K562 (cell line): Measurements from ENCODE around the gene HYAL1. TPM values are rescaled to one million over a fixed set of nuclear protein-coding genes. Genes with fewer than 3 reads are reported as not detected.
A peak's percentile ranks its signal among the peaks of the same experiment; 100 is the strongest.

ENCODE experiments used
- ATF3 ChIP-seq, 2 experiments: fragments of 450-650 bp in 1 of 2; sonication (generic) in 1 of 2; formaldehyde crosslinking in 1 of 2; IDR thresholded peaks in 1 of 2; conservative IDR thresholded peaks in 1 of 2; 2 replicates each; pipeline versions ENCODE4 v1.6.1 to v1.8.1; 2016 to 2023; ENCODE audit warnings: mild to moderate bottlenecking in 2 of 2, moderate library complexity in 2 of 2, inconsistent platforms in 1 of 2, missing genetic modification reagents in 1 of 2
- COPS2 ChIP-seq: fragments of 450-650 bp; conservative IDR thresholded peaks from 2 replicates; pipeline ENCODE4 v1.6.1; 2016; ENCODE audit warnings: mild to moderate bottlenecking, moderate library complexity
- CTBP1 ChIP-seq: fragments of 450-650 bp; IDR thresholded peaks from 2 replicates; pipeline ENCODE4 v1.6.1; 2016; ENCODE audit warnings: borderline replicate concordance
- ELF2 ChIP-seq: fragments of 250-450 bp; sonication (Bioruptor Pico); IDR thresholded peaks from 2 replicates; pipeline ENCODE4 v1.5.0; 2021; ENCODE audit warnings: mild to moderate bottlenecking
- KDM4B ChIP-seq, 2 experiments: fragments of 450-650 bp in 1 of 2; sonication (generic) in 1 of 2; IDR thresholded peaks; 2 replicates each; pipeline ENCODE4 v1.6.1; 2016 to 2017; ENCODE audit warnings: borderline replicate concordance in 2 of 2, antibody characterized with exemption in 1 of 2, low read depth in 1 of 2, mild to moderate bottlenecking in 1 of 2
- MBD2 ChIP-seq: sonication (generic); IDR thresholded peaks from 2 replicates; pipeline ENCODE4 v1.6.1; 2016; ENCODE audit warnings: low read depth, borderline replicate concordance
- MEF2A ChIP-seq: IDR thresholded peaks from 2 replicates; pipeline ENCODE4 v1.6.1; 2011; ENCODE audit warnings: low read depth, mild to moderate bottlenecking, low read length, moderate library complexity; ENCODE audit not compliant: control insufficient read depth
- MTA3 ChIP-seq: fragments of 450-650 bp; formaldehyde crosslinking; IDR thresholded peaks from 2 replicates; pipeline ENCODE4 v1.6.1; 2017; ENCODE audit warnings: mild to moderate bottlenecking, borderline replicate concordance
- NUFIP1 ChIP-seq: fragments of 450-650 bp; IDR thresholded peaks from 2 replicates; pipeline ENCODE4 v1.6.1; 2018; ENCODE audit not compliant: partially characterized antibody
- POLR2AphosphoS5 ChIP-seq: IDR thresholded peaks from 2 replicates; pipeline ENCODE4 v1.6.1; 2011; ENCODE audit warnings: mild to moderate bottlenecking, low read depth, low read length, moderate library complexity; ENCODE audit not compliant: control insufficient read depth, insufficient read depth
- PRDM10 ChIP-seq: fragments of 450-650 bp; IDR thresholded peaks from 2 replicates; pipeline ENCODE4 v1.6.1; 2018; ENCODE audit not compliant: partially characterized antibody
- RBFOX2 ChIP-seq: fragments of 200-400 bp; formaldehyde crosslinking; IDR thresholded peaks from 2 replicates; pipeline ENCODE4 v1.6.1; 2017; ENCODE audit warnings: low read depth, mild to moderate bottlenecking, low read length, moderate library complexity
- RFX7 ChIP-seq: fragments of 250-450 bp; sonication (Bioruptor Pico); IDR thresholded peaks from 2 replicates; pipeline ENCODE4 v1.5.1; 2021; ENCODE audit warnings: mild to moderate bottlenecking
- RNF219 ChIP-seq: fragments of 250-450 bp; sonication (Bioruptor Pico); IDR thresholded peaks from 2 replicates; pipeline ENCODE4 v1.5.0; 2022; ENCODE audit warnings: mild to moderate bottlenecking
- SMAD1 ChIP-seq: fragments of 150-350 bp; IDR thresholded peaks from 2 replicates; pipeline ENCODE4 v1.6.1; 2014; ENCODE audit warnings: low read length, low read depth; ENCODE audit not compliant: partially characterized antibody
- SP1 ChIP-seq: sonication (generic); formaldehyde crosslinking; IDR thresholded peaks from 2 replicates; pipeline ENCODE4 v1.8.1; 2022; ENCODE audit warnings: mild to moderate bottlenecking, missing genetic modification reagents
- STAT5B ChIP-seq: fragments of 250-450 bp; sonication (Bioruptor Pico); IDR thresholded peaks from 2 replicates; pipeline ENCODE4 v1.8.0; 2021; ENCODE audit warnings: mild to moderate bottlenecking, inconsistent platforms
- XRCC3 ChIP-seq: fragments of 450-650 bp; IDR thresholded peaks from 2 replicates; pipeline ENCODE4 v1.6.1; 2017; ENCODE audit warnings: mild to moderate bottlenecking, moderate library complexity
- ZNF121 ChIP-seq: sonication (generic); formaldehyde crosslinking; conservative IDR thresholded peaks from 2 replicates; pipeline ENCODE4 v1.8.0; 2022; ENCODE audit warnings: missing genetic modification reagents
- polyA plus RNA-seq, 8 experiments: library from polyadenylated mRNA; depleted of rRNA in 4 of 8; stranded (reverse) in 5 of 8; unstranded in 3 of 8; fragments of >200 nt; fragmentation: Nextera tagmentation in 2 of 8; fragmentation: Illumina TruSeq in 1 of 8; extraction: Ambion mirVana in 2 of 8; extraction: Trizol in 1 of 8; gene quantifications; 2 replicates each; pipeline versions ENCODE4 v1.2.1 to v1.2.3, GENCODE V29; 2011 to 2014; ENCODE audit warnings: inconsistent platforms in 1 of 8, missing spikeins in 1 of 8
- total RNA-seq, 7 experiments: library from RNA; depleted of rRNA in 6 of 7; stranded (reverse); fragments of >200 nt in 6 of 7; fragmentation: Illumina TruSeq in 2 of 7; extraction: Trizol in 2 of 7; gene quantifications; 2 replicates each; pipeline versions ENCODE4 v1.2.1 to v1.2.3, GENCODE V29; 2011 to 2021; ENCODE audit warnings: low replicate concordance in 1 of 7
- TF ChIP-seq, protein P1 (sequence below), 2 experiments: fragments of 250-450 bp in 1 of 2; fragments of 450-650 bp in 1 of 2; sonication (Bioruptor Pico) in 1 of 2; IDR thresholded peaks; 2 replicates each; pipeline versions ENCODE4 v1.6.1 to v1.8.0; 2016 to 2021; ENCODE audit warnings: mild to moderate bottlenecking in 2 of 2, moderate library complexity in 2 of 2, missing compliant biosample characterization in 1 of 2, missing genetic modification characterization in 1 of 2

The HYAL1 gene
- total and polyA plus RNA-seq, 9 of the 15 experiments (the other 6 are each of a cell fraction or from before 2014, with no cell fraction given), result 1.4 to 8.5 (median 4.7) TPM

GRCh38 chr3:50321336-50322114 is 18.2 kb upstream of the HYAL1 start (continued):
- TF ChIP-seq CTBP1, result peak; percentile 83; the same call in 1 of the 2 replicates
- TF ChIP-seq ZNF121, result no peak
- TF ChIP-seq COPS2, result no peak
- TF ChIP-seq RNF219 (CRISPR knock-in tag), result no peak
- peak; percentile 30 for TF ChIP-seq SMAD1
- TF ChIP-seq STAT5B (CRISPR knock-in tag), result no peak
- 0 out of 2 replicates have a peak, but pooled peaks have one; percentile 12 for TF ChIP-seq MTA3
- TF ChIP-seq SP1 (CRISPR knock-in tag), result peak; percentile 94
- peak; percentile 94 for TF ChIP-seq MBD2
- TF ChIP-seq NUFIP1, result peak; percentile 73
- TF ChIP-seq XRCC3, result no peak
- TF ChIP-seq POLR2AphosphoS5, result no peak
- TF ChIP-seq, protein P1, sequence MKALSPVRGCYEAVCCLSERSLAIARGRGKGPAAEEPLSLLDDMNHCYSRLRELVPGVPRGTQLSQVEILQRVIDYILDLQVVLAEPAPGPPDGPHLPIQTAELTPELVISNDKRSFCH (CRISPR knock-in tag; IDR thresholded peaks at IDR 0.05), result no peak
- TF ChIP-seq, protein P1 (tag; IDR thresholded peaks at IDR 0.05), result peak; percentile 51; the same call in 1 of the 2 replicates
- no peak for TF ChIP-seq RFX7 (CRISPR knock-in tag)
- TF ChIP-seq ELF2 (CRISPR knock-in tag), result no peak
- TF ChIP-seq KDM4B (IDR thresholded peaks at IDR 0.05; ENCODE audit: borderline replicate concordance in 2 of 2, low read depth in 1 of 2), result peak in 1 of 2 experiments; percentile 64; a peak in 1 of 4 replicates
- TF ChIP-seq ATF3 (IDR thresholded peaks at IDR 0.05), result peak; percentile 37; the same call in 1 of the 2 replicates
- TF ChIP-seq ATF3 (CRISPR knock-in tag; conservative IDR thresholded peaks at IDR 0.05), result no peak
- peak; percentile 100 for TF ChIP-seq PRDM10
- TF ChIP-seq RBFOX2, result peak; percentile 55
- no peak for TF ChIP-seq MEF2A
